PC-3 (cell line): ENCODE results near the gene CNGA2. TPM values are rescaled to one million over a fixed set of nuclear protein-coding genes. Genes with fewer than 3 reads are reported as not detected.

ENCODE experiments used
- ATAC-seq: fragments of 200-7000 bp; cut with Tn5 transposase; 2 replicates; pipeline ENCODE4 v1.9.1; 2020; ENCODE audit warnings: mild to moderate bottlenecking, moderate library complexity
- BruUV-seq: library from RNA; stranded (reverse); fragments of 400-500 nt; replicated peaks from 2 replicates; lab custom pipeline; 2021; lab: Mats Ljungman, UMichigan
- CTCF ChIA-PET: fragments of 300-600 bp; sonication (Branson Sonifier 250); formaldehyde crosslinking; loops from one replicate; lab custom pipeline; 2022; ENCODE audit warnings: antibody characterized with exemption; lab: Charles Lee
- POLR2A ChIA-PET: fragments of 300-600 bp; sonication (Branson Sonifier 250); formaldehyde crosslinking; loops from one replicate; lab custom pipeline; 2022; ENCODE audit warnings: antibody characterized with exemption; ENCODE audit not compliant: unreplicated experiment; lab: Charles Lee
- DNase-seq: peaks from one replicate; pipeline ENCODE4 v3.0.0-alpha.2; 2015
- H2AFZ ChIP-seq: fragments of 300-600 bp; sonication (generic); 2 replicates; pipeline ENCODE4 v1.6.0; 2016; ENCODE audit warnings: antibody characterized with exemption, low read length
- H3F3A ChIP-seq: fragments of 300-600 bp; sonication (generic); one replicate; pipeline ENCODE4 v1.6.0; 2017; ENCODE audit warnings: antibody characterized with exemption, low read length, control low read depth, mild to moderate bottlenecking; ENCODE audit not compliant: unreplicated experiment
- H3K27ac ChIP-seq: fragments of 300-600 bp; sonication (generic); 2 replicates; pipeline ENCODE4 v1.5.1; 2016; ENCODE audit warnings: mild to moderate bottlenecking, low read length
- H3K27me3 ChIP-seq: fragments of 300-600 bp; sonication (generic); 2 replicates; pipeline ENCODE4 v1.6.1; 2016; ENCODE audit warnings: low read length, mixed read lengths
- H3K36me3 ChIP-seq: fragments of 300-600 bp; sonication (generic); 2 replicates; pipeline ENCODE4 v1.6.1; 2016; ENCODE audit warnings: low read depth, mixed run types, low read length, mixed read lengths
- H3K4me1 ChIP-seq: fragments of 300-600 bp; sonication (generic); 2 replicates; pipeline ENCODE4 v1.5.1; 2016; ENCODE audit warnings: low read length; ENCODE audit not compliant: insufficient read depth
- H3K4me2 ChIP-seq: fragments of 300-600 bp; sonication (generic); 2 replicates; pipeline ENCODE4 v1.6.0; 2016; ENCODE audit warnings: low read length
- H3K4me3 ChIP-seq: fragments of 300-600 bp; sonication (generic); 2 replicates; pipeline ENCODE4 v1.5.1; 2016; ENCODE audit warnings: mild to moderate bottlenecking, low read length, mixed read lengths
- H3K79me2 ChIP-seq: fragments of 300-600 bp; sonication (generic); 2 replicates; pipeline ENCODE4 v1.6.1; 2017; ENCODE audit warnings: low read length, mixed read lengths
- H3K9ac ChIP-seq: fragments of 300-600 bp; sonication (generic); 2 replicates; pipeline ENCODE4 v1.6.0; 2016; ENCODE audit warnings: mild to moderate bottlenecking, low read length
- H3K9me2 ChIP-seq: fragments of 300-600 bp; sonication (generic); replicated peaks from 2 replicates; pipeline ENCODE4 v1.6.1; 2016; ENCODE audit warnings: mixed run types, low read length, mixed read lengths
- H3K9me3 ChIP-seq: fragments of 300-600 bp; sonication (generic); 2 replicates; pipeline ENCODE4 v1.6.1; 2016; ENCODE audit warnings: low read length, mixed read lengths
- H4K20me1 ChIP-seq: fragments of 300-600 bp; sonication (generic); 2 replicates; pipeline ENCODE4 v1.6.1; 2016; ENCODE audit warnings: low read length, mixed read lengths
- CTCF ChIP-seq: fragments of 300-600 bp; sonication (generic); conservative IDR thresholded peaks from 2 replicates; pipeline ENCODE4 v1.5.1; 2017; ENCODE audit warnings: antibody characterized with exemption, low read depth, mild to moderate bottlenecking, low read length
- EZH2 ChIP-seq: fragments of 300-600 bp; sonication (generic); IDR thresholded peaks from one replicate; pipeline ENCODE4 v1.6.1; 2017; ENCODE audit warnings: antibody characterized with exemption, mild to moderate bottlenecking, low read length; ENCODE audit not compliant: unreplicated experiment
- EZH2phosphoT487 ChIP-seq: fragments of 300-600 bp; sonication (generic); IDR thresholded peaks from 2 replicates; pipeline ENCODE4 v1.6.1; 2018; ENCODE audit warnings: mild to moderate bottlenecking, antibody characterized with exemption, low read length, borderline replicate concordance
- intact Hi-C: fragments of 100-400 bp; cut with micrococcal nuclease; formaldehyde crosslinking; loops from 2 replicates; pipeline ENCODE4 v1.9.0; 2023
- total RNA-seq: library from RNA; depleted of rRNA; stranded (reverse); fragments of >200 nt; gene quantifications from 2 replicates; pipeline ENCODE4 v1.2.3, GENCODE V29; 2014

Gene CNGA2
- total RNA-seq, 1 experiment from 2014 or later, result not detected

GRCh38 chrX:151745651-151746050, 11.1 kb downstream of the CNGA2 start:
- Histone ChIP-seq H3K4me1 (no peaks in the 10 kb centered on the region), H3K36me3 (no peaks in the 10 kb centered on the region), H3K9me3 (no peaks in the 10 kb centered on the region), H2AFZ (no peak overlapping the region), H3K4me2 (no peak overlapping the region), H3K9ac (no peak overlapping the region), H3F3A (no peaks in the 10 kb centered on the region), H3K27me3 (no peaks in the 10 kb centered on the region; the same call in 1 of the 2 replicates), H3K4me3 (no peak overlapping the region), H4K20me1 (no peaks in the 10 kb centered on the region), H3K79me2 (no peaks in the 10 kb centered on the region), H3K9me2 (no peaks in the 10 kb centered on the region), H3K27ac (no peak overlapping the region)
- BruUV-seq, result no TSS peak
- ChIA-PET POLR2A (no interaction called here), CTCF (no interaction called here)
- ATAC-seq (no peak), DNase-seq (no peak)
- TF ChIP-seq EZH2 (no peak), EZH2phosphoT487 (no peak), CTCF (no peak)
- intact Hi-C loops, result no loop called here

GRCh38 chrX:151746502-151746901, 12.0 kb downstream of the CNGA2 start:
- Histone ChIP-seq H3K4me1 (no peaks in the 10 kb centered on the region), H2AFZ (no peak overlapping the region), H3K4me3 (no peak overlapping the region), H3K27ac (no peak overlapping the region), H3K27me3 (no peaks in the 10 kb centered on the region; the same call in 1 of the 2 replicates), H3K9me3 (no peaks in the 10 kb centered on the region), H4K20me1 (no peaks in the 10 kb centered on the region), H3K36me3 (no peaks in the 10 kb centered on the region), H3K9me2 (no peaks in the 10 kb centered on the region), H3F3A (no peaks in the 10 kb centered on the region), H3K9ac (no peak overlapping the region), H3K79me2 (no peaks in the 10 kb centered on the region), H3K4me2 (no peak overlapping the region)
- no peak for DNase-seq
- no TSS peak for BruUV-seq
- intact Hi-C loops, result no loop called here
- no peak for ATAC-seq
- ChIA-PET CTCF (no interaction called here), POLR2A (no interaction called here)
- TF ChIP-seq EZH2phosphoT487 (no peak), EZH2 (no peak), CTCF (no peak)

GRCh38 chrX:151750511-151750910, 16.0 kb downstream of the CNGA2 start:
- Histone ChIP-seq H4K20me1 (no peaks in the 10 kb centered on the region), H3K9ac (no peak overlapping the region), H3K9me3 (no peaks in the 10 kb centered on the region), H3F3A (no peaks in the 10 kb centered on the region), H3K4me3 (no peak overlapping the region), H3K27ac (no peak overlapping the region), H3K4me2 (no peak overlapping the region), H3K36me3 (no peaks in the 10 kb centered on the region), H3K9me2 (no peaks in the 10 kb centered on the region), H3K79me2 (no peaks in the 10 kb centered on the region), H3K27me3 (no peaks in the 10 kb centered on the region), H3K4me1 (no peaks in the 10 kb centered on the region), H2AFZ (no peak overlapping the region)
- DNase-seq, result no peak
- BruUV-seq, result no TSS peak
- POLR2A ChIA-PET, result no interaction called here
- no peak for ATAC-seq
- intact Hi-C loops, result no loop called here
- no peak for TF ChIP-seq EZH2
- no peak for TF ChIP-seq EZH2phosphoT487
- no peak for TF ChIP-seq CTCF
- CTCF ChIA-PET, result interaction anchor here (0.6 kb wide), 1 partner anchor 64 kb away, joined by 4 read pairs; no protein-coding TSS in a partner anchor
